Left ventricle myocardium inferior (tissue), 1 donor: ENCODE results near the gene AQP5. TPM values are rescaled to one million over a fixed set of nuclear protein-coding genes. Genes with fewer than 3 reads are reported as not detected.

Experiments used
- DNase-seq: peaks from one replicate; pipeline ENCODE4 v3.0.0-alpha.2; 2020
- H3K27ac ChIP-seq: fragments of 200-600 bp; replicated peaks from 2 replicates; pipeline ENCODE4 v1.8.0; 2021
- H3K27me3 ChIP-seq: fragments of 200-600 bp; 2 replicates; pipeline ENCODE4 v1.8.0; 2021; ENCODE audit warnings: low read depth
- H3K36me3 ChIP-seq: fragments of 200-600 bp; 2 replicates; pipeline ENCODE4 v1.8.0; 2021
- H3K4me1 ChIP-seq: fragments of 200-600 bp; 2 replicates; pipeline ENCODE4 v1.8.0; 2021
- H3K4me3 ChIP-seq: fragments of 200-600 bp; 2 replicates; pipeline ENCODE4 v1.8.0; 2021; ENCODE audit warnings: mild to moderate bottlenecking, moderate library complexity
- H3K9me3 ChIP-seq: fragments of 200-600 bp; replicated peaks from 2 replicates; pipeline ENCODE4 v1.8.0; 2021
- intact Hi-C: fragments of 100-400 bp; cut with micrococcal nuclease; formaldehyde crosslinking; loops from one replicate; pipeline ENCODE4 v1.11.0; 2022
- total RNA-seq: library from RNA; stranded (reverse); fragmentation: NEBNext Ultra II Directional; extraction: Animal tissue kit (Norgen Biotek cat#: 25700); gene quantifications from one replicate; pipeline ENCODE4 v1.2.1, GENCODE V29; 2021
- TF ChIP-seq, protein P1 (sequence below): fragments of 200-600 bp; IDR thresholded peaks from 2 replicates; pipeline ENCODE4 v1.8.0; 2021; ENCODE audit warnings: antibody characterized with exemption, mild to moderate bottlenecking, borderline replicate concordance
- donor health status: DM: no; HTN: yes; CAD: no; lungs with severe emphysema.

The AQP5 gene
- total RNA-seq, 1 donor from 2014 or later, result 0.41 TPM

DNA sequence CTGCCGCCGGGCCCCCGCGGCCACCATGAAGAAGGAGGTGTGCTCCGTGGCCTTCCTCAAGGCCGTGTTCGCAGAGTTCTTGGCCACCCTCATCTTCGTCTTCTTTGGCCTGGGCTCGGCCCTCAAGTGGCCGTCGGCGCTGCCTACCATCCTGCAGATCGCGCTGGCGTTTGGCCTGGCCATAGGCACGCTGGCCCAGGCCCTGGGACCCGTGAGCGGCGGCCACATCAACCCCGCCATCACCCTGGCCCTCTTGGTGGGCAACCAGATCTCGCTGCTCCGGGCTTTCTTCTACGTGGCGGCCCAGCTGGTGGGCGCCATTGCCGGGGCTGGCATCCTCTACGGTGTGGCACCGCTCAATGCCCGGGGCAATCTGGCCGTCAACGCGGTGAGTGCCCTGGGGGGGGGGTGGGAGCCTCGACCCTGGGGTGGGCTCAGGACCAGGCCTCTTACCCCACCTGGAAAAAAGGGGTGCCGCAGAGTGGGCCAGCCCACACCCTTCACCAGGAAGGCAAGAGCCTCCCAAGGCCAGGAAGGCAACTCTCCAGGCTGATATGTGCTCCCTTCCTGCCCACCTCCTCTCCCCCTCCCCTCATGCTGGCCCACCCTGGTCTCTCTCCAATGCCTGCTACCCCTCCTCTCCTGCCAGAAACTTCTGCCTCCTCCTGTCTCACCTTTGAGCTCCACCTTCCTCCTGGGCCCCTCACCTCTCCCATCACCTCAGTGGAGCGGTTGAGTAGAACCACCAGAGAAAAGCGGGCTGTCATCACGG, 507 bp downstream of the AQP5 start:
- H3K4me1 ChIP-seq, result peaks cover 37% of the 10 kb centered on the region
- no peak overlapping the region for H3K27ac ChIP-seq
- H3K27me3 ChIP-seq, result peaks cover 60% of the 10 kb centered on the region
- no peak for DNase-seq
- no peak overlapping the region for H3K4me3 ChIP-seq
- no peaks in the 10 kb centered on the region for H3K36me3 ChIP-seq
- intact Hi-C loops, result no loop called here
- TF ChIP-seq, protein P1, sequence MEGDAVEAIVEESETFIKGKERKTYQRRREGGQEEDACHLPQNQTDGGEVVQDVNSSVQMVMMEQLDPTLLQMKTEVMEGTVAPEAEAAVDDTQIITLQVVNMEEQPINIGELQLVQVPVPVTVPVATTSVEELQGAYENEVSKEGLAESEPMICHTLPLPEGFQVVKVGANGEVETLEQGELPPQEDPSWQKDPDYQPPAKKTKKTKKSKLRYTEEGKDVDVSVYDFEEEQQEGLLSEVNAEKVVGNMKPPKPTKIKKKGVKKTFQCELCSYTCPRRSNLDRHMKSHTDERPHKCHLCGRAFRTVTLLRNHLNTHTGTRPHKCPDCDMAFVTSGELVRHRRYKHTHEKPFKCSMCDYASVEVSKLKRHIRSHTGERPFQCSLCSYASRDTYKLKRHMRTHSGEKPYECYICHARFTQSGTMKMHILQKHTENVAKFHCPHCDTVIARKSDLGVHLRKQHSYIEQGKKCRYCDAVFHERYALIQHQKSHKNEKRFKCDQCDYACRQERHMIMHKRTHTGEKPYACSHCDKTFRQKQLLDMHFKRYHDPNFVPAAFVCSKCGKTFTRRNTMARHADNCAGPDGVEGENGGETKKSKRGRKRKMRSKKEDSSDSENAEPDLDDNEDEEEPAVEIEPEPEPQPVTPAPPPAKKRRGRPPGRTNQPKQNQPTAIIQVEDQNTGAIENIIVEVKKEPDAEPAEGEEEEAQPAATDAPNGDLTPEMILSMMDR, result no peak
- H3K9me3 ChIP-seq, result no peaks in the 10 kb centered on the region

DNA sequence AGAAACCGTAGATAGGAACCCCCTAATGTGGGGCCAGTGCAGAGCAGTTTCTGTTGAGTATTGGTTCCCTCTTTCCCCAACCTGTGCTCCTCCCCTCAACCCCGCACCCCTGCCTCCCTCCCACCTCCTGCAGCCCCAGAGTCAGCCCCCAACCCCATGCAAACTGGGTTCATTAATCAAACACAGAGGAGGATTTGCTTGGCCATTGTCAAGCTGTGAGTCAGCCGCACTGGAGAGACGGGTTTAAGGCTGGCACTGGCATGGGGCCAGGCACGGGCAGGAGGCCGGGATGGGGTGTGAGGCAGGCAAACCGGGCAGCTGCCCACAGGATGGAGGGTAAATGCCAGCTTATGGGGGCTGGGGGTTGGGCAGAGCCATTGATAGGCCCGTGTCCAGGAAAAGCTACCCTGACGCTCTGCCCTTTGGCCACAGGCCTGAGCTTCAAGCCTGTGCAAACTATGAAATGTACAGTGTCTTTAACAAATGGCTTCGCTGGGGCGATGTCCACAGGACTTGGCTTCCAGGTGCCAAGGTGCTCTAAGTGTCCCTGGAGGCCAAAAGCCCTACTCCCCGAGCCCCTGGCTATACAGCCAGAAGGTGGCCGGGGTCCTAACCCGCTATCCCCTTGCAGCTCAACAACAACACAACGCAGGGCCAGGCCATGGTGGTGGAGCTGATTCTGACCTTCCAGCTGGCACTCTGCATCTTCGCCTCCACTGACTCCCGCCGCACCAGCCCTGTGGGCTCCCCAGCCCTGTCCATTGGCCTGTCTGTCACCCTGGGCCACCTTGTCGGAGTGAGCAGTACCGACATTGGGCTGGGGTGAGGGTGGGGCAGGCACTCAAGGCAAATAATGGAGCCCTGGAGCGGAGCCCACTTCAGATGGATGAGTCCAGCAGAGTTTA, 1.4 kb downstream of the AQP5 start:
- peaks cover 62% of the 10 kb centered on the region for H3K27me3 ChIP-seq
- peak; percentile 71 for DNase-seq
- intact Hi-C loops, result no loop called here
- H3K4me1 ChIP-seq, result peaks cover 45% of the 10 kb centered on the region
- no peak overlapping the region for H3K4me3 ChIP-seq
- peak overlapping the region; percentile 42 for H3K27ac ChIP-seq
- no peaks in the 10 kb centered on the region for H3K36me3 ChIP-seq
- TF ChIP-seq, protein P1, result no peak
- no peaks in the 10 kb centered on the region for H3K9me3 ChIP-seq

DNA sequence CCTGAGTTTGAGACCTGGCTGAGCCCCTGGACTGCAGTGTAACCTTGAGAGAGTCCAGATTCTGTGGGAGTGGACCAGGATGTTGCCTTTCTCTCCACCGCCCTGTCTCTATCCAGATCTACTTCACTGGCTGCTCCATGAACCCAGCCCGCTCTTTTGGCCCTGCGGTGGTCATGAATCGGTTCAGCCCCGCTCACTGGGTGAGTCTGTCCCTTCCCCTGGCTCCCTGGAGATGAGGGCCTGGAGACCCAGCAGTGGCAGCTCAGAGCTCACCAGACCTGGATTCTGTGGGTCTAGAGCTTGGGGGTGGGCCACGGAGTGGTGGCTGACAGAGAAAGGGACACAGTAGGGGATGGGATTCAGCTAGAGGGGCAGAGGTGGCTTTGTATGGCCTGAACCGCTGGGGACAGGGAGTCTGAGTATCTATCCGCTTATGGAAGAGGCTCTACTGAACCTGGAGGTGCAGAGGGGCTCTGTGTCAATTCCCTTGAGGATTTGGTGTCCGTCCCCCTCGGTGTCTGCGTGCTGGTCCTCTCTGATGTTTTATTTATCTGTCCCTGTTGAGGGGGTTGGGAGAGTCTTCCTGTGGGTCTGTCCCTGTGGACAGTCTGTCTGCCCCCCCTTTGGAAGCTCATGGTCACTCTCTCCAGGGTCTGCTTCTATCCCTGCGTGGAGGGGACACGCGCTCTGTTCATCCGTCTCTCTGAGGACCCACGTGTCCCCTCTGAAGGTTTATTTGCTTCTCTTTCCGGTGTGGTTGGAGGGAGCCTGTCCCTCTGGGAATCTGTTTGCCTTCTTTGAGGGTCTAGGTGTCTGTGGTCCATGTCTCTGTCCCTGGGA, 2.5 kb downstream of the AQP5 start:
- intact Hi-C loops, result no loop called here
- no peak for DNase-seq
- Histone ChIP-seq H3K9me3 (no peaks in the 10 kb centered on the region), H3K27ac (no peak overlapping the region), H3K36me3 (no peaks in the 10 kb centered on the region), H3K4me3 (no peak overlapping the region), H3K27me3 (peaks cover 62% of the 10 kb centered on the region), H3K4me1 (peaks cover 45% of the 10 kb centered on the region)
- TF ChIP-seq, protein P1, result no peak

DNA sequence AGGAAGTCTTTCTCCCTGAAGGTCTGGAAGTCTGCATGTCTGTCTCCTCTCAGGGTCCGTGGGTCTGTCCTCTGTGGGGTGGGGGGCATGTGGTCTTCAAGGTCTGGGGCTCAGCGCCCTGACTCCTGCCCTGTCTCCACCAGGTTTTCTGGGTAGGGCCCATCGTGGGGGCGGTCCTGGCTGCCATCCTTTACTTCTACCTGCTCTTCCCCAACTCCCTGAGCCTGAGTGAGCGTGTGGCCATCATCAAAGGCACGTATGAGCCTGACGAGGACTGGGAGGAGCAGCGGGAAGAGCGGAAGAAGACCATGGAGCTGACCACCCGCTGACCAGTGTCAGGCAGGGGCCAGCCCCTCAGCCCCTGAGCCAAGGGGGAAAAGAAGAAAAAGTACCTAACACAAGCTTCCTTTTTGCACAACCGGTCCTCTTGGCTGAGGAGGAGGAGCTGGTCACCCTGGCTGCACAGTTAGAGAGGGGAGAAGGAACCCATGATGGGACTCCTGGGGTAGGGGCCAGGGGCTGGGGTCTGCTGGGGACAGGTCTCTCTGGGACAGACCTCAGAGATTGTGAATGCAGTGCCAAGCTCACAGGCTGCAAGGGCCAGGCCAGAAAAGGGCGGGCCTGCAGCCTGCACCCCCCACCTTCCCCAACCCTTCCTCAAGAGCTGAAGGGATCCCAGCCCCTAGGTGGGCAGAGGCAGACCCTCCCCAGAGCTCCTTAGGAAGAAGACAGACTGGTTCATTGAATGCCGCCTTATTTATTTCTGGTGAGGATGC, 3.4 kb downstream of the AQP5 start:
- no peaks in the 10 kb centered on the region for H3K36me3 ChIP-seq
- no peak for DNase-seq
- H3K27me3 ChIP-seq, result peaks cover 62% of the 10 kb centered on the region
- no peak overlapping the region for H3K27ac ChIP-seq
- TF ChIP-seq, protein P1, result no peak
- H3K9me3 ChIP-seq, result no peaks in the 10 kb centered on the region
- intact Hi-C loops, result loop anchor here (5.0 kb wide), 1 partner anchor 92 kb away; the partner anchor contains the start of gene ASIC1
- no peak overlapping the region for H3K4me3 ChIP-seq
- peaks cover 38% of the 10 kb centered on the region for H3K4me1 ChIP-seq
